Uterus (tissue), 4 donors: Measurements from ENCODE around the gene SLC44A1. TPM values are rescaled to one million over a fixed set of nuclear protein-coding genes. Genes with fewer than 3 reads are reported as not detected.

Experiments
- DNase-seq, 2 donors: peaks; one replicate each; pipeline ENCODE4 v3.0.0-alpha.2; 2019 to 2020
- H3K27ac ChIP-seq, 2 donors: fragments of 200-600 bp; sonication (generic); 1 replicate in 1 of 2; 2 replicates in 1 of 2; pipeline ENCODE4 v1.5.1; 2016 to 2018
- H3K27me3 ChIP-seq, 2 donors: fragments of 200-600 bp; sonication (generic); one replicate each; pipeline ENCODE4 v1.5.1; 2018 to 2019; ENCODE audit warnings: control low read depth in 1 of 2
- H3K36me3 ChIP-seq, 2 donors: fragments of 200-600 bp; sonication (generic); one replicate each; pipeline ENCODE4 v1.5.1; 2019; ENCODE audit warnings: control low read depth in 1 of 2
- H3K4me1 ChIP-seq, 2 donors: fragments of 200-600 bp; sonication (generic); one replicate each; pipeline ENCODE4 v1.5.1; 2018 to 2019; ENCODE audit warnings: control low read depth in 1 of 2
- H3K4me3 ChIP-seq, 2 donors: fragments of 200-600 bp; sonication (generic); 1 replicate in 1 of 2; 2 replicates in 1 of 2; pipeline ENCODE4 v1.5.1; 2018 to 2019; ENCODE audit warnings: mild to moderate bottlenecking in 1 of 2
- H3K9me3 ChIP-seq, 2 donors: fragments of 200-600 bp; sonication (generic); one replicate each; pipeline ENCODE4 v1.5.1; 2019; ENCODE audit warnings: control low read depth in 1 of 2
- POLR2A ChIP-seq, 2 donors: fragments of 450-650 bp; IDR thresholded peaks; one replicate each; pipeline ENCODE4 v1.6.1; 2016; ENCODE audit warnings: antibody characterized with exemption in 2 of 2, mild to moderate bottlenecking in 1 of 2, moderate library complexity in 1 of 2
- intact Hi-C: fragments of 100-400 bp; cut with DNase I; formaldehyde crosslinking; loops from one replicate; pipeline ENCODE4 v1.15.1; 2023; ENCODE audit warnings: low total_unique reads
- total RNA-seq, 4 donors: library from RNA; depleted of rRNA in 3 of 4; stranded (reverse); fragments of >200 nt in 3 of 4; gene quantifications; one replicate each; pipeline versions ENCODE4 v1.1.0 to v1.2.4, GENCODE V29; 2014 to 2023
- TF ChIP-seq, protein P1 (sequence below), 4 experiments: fragments of 200-600 bp in 2 of 4; fragments of 450-650 bp in 2 of 4; sonication (generic) in 2 of 4; IDR thresholded peaks; one replicate each; pipeline ENCODE4 v1.5.1; 2016 to 2019; ENCODE audit warnings: antibody characterized with exemption in 4 of 4, mild to moderate bottlenecking in 2 of 4, moderate library complexity in 1 of 4
- donor health status: DM: yes; HTN: yes; CAD: no.

Gene SLC44A1
- total RNA-seq, 4 donors from 2014 or later, result 58.2 to 75.0 (median 63.0) TPM

DNA sequence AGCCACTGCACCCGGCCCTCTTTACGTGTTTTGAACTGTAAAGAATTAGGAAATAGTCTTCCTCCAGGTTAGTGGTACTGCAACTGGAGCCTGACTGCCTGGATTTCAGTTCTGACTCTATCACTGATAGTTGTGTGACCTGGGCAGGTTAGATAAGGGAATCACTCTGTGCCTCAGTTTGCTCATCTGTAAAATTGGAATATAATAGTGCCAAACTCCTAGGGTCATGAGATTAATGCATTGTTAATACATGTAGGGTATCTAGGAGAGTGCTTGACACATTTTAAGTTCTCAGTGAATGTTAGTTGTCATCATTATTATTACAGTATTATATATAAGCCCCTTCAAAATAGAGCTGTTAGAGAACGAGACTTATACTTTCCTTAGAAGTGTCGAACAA lies 130.9 kb downstream of the SLC44A1 start:
- H3K27ac ChIP-seq, result no peak overlapping the region
- no peaks in the 10 kb centered on the region for H3K9me3 ChIP-seq
- no peak for TF ChIP-seq POLR2A (IDR thresholded peaks at IDR 0.05)
- TF ChIP-seq, protein P1, sequence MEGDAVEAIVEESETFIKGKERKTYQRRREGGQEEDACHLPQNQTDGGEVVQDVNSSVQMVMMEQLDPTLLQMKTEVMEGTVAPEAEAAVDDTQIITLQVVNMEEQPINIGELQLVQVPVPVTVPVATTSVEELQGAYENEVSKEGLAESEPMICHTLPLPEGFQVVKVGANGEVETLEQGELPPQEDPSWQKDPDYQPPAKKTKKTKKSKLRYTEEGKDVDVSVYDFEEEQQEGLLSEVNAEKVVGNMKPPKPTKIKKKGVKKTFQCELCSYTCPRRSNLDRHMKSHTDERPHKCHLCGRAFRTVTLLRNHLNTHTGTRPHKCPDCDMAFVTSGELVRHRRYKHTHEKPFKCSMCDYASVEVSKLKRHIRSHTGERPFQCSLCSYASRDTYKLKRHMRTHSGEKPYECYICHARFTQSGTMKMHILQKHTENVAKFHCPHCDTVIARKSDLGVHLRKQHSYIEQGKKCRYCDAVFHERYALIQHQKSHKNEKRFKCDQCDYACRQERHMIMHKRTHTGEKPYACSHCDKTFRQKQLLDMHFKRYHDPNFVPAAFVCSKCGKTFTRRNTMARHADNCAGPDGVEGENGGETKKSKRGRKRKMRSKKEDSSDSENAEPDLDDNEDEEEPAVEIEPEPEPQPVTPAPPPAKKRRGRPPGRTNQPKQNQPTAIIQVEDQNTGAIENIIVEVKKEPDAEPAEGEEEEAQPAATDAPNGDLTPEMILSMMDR (IDR thresholded peaks at IDR 0.05), result no peak
- intact Hi-C loops, result no loop called here
- no peaks in the 10 kb centered on the region for H3K4me1 ChIP-seq
- DNase-seq, result no peak
- H3K27me3 ChIP-seq, result no peaks in the 10 kb centered on the region
- no peak overlapping the region for H3K4me3 ChIP-seq
- H3K36me3 ChIP-seq, result no peaks in the 10 kb centered on the region

DNA sequence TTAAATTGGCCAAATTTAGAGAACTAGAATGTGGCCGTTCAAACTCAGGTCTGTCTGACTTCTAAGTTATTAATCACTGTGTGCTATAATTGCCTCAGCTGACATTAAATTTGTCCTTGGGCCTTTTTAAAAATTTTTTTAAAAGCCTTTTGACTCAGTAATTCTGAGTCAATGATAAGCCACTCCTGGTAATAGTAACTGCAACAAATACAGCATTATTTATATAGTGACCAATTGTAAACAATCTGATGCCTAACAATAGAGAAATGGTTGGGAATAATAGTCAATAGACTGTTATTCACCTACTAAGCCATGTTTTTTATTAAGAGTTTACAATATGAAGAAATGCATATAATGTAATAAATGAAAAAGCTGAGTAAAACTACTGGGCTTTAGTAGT lies 132.4 kb downstream of the SLC44A1 start:
- Histone ChIP-seq H3K9me3 (no peaks in the 10 kb centered on the region), H3K4me3 (no peak overlapping the region), H3K36me3 (no peaks in the 10 kb centered on the region), H3K27me3 (no peaks in the 10 kb centered on the region), H3K4me1 (no peaks in the 10 kb centered on the region), H3K27ac (no peak overlapping the region)
- TF ChIP-seq, protein P1 (IDR thresholded peaks at IDR 0.05), result no peak
- TF ChIP-seq POLR2A (IDR thresholded peaks at IDR 0.05), result no peak
- DNase-seq, result no peak
- intact Hi-C loops, result no loop called here

DNA sequence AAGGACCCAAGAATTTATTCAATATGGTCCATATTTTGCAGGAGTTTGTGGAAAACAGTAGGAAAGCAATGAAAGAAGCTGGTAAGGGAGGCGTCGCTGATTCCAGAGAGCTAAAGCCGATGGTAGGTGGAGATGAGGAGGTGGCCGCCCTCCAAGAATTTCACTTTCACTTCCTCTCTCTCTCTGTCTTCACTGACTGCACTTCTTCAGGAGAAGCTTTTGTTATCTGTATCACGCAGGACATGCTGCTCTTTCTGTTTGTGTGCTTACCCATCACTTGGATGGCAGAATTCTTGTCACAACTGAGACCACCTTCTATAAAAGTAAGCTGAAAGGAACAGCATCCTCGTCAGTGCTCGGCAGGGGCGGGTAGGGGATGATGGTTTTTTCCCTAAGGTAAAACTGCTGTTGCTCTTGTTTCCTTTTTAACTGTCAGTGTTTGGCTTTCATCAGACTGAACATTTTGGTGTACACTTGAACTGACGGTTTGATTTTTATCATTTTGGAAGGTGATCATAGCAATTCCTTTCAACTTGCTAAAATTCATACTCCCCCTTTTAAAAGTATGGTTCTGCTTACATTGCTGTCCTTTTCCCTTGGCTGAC lies 141.0 kb downstream of the SLC44A1 start:
- Histone ChIP-seq H3K36me3 (no peaks in the 10 kb centered on the region), H3K27ac (peak overlapping the region; percentile 80 to 82), H3K9me3 (no peaks in the 10 kb centered on the region), H3K4me1 (no peaks in the 10 kb centered on the region), H3K4me3 (peak overlapping the region; percentile 26 to 30), H3K27me3 (no peaks in the 10 kb centered on the region)
- peak; percentile 54 to 69 for DNase-seq
- intact Hi-C loops, result no loop called here
- TF ChIP-seq, protein P1 (IDR thresholded peaks at IDR 0.05), result no peak
- no peak for TF ChIP-seq POLR2A (IDR thresholded peaks at IDR 0.05)

DNA sequence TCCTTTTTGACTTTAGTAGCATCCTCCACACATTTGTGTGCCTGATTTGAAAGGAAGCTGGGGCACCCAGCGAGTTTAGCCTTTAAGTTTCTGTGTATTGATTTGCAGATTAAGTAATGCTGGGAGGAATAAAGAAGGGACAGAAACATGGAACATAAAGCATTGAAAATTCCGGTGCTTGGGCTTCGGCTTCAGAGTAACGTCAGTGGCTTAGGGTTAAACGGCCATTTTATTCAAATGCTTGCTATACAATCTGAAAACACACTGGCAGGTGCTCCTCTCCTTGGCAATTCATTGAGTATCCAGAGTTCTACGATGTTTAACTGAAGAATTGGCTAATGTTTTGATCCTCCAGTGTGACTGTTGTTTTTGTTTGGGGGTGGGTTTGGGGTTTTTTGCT lies 145.3 kb downstream of the SLC44A1 start:
- Histone ChIP-seq H3K4me3 (no peak overlapping the region), H3K4me1 (no peaks in the 10 kb centered on the region), H3K36me3 (no peaks in the 10 kb centered on the region), H3K27me3 (no peaks in the 10 kb centered on the region), H3K9me3 (no peaks in the 10 kb centered on the region), H3K27ac (no peak overlapping the region)
- intact Hi-C loops, result no loop called here
- no peak for DNase-seq
- TF ChIP-seq POLR2A (IDR thresholded peaks at IDR 0.05), result no peak
- TF ChIP-seq, protein P1 (IDR thresholded peaks at IDR 0.05), result no peak

DNA sequence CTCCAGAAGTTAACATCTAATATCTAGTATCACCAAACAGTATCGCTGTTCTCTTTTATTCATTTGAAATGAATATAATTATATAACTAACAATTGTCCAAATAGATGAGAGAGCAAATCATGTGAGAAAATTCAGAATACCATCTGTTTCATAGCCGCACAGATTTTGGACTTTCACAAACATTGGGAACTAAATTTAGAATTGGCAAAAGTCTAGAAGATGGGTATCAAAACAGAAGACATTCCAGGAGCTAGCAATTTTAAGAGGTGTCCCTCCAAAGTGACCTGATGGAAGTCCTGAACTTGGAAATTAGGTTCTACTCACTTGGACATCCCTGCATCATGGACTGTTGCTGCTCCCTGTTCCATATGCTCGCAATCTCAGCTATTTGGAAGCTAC lies 146.4 kb downstream of the SLC44A1 start:
- TF ChIP-seq, protein P1 (IDR thresholded peaks at IDR 0.05), result no peak
- no peak for TF ChIP-seq POLR2A (IDR thresholded peaks at IDR 0.05)
- Histone ChIP-seq H3K4me1 (no peaks in the 10 kb centered on the region), H3K36me3 (no peaks in the 10 kb centered on the region), H3K9me3 (no peaks in the 10 kb centered on the region), H3K27ac (no peak overlapping the region), H3K4me3 (no peak overlapping the region), H3K27me3 (no peaks in the 10 kb centered on the region)
- DNase-seq, result no peak
- intact Hi-C loops, result no loop called here
